GM12892 (cell line): ENCODE measurements around the gene ADIPOR1.

Source experiments
- POLR2A ChIP-seq: IDR thresholded peaks from 2 replicates; pipeline ENCODE4 v1.6.1; 2011; ENCODE audit warnings: low read depth, low read length, control low read depth
- POLR2AphosphoS5 ChIP-seq: IDR thresholded peaks from 2 replicates; pipeline ENCODE4 v1.6.1; 2011; ENCODE audit warnings: low read depth, low read length, control low read depth
- TAF1 ChIP-seq: IDR thresholded peaks from 2 replicates; pipeline ENCODE4 v1.6.1; 2011; ENCODE audit warnings: low read depth, mild to moderate bottlenecking, control low read depth, low read length, borderline replicate concordance

- no peak for TF ChIP-seq POLR2AphosphoS5
- no peak for TF ChIP-seq TAF1
- TF ChIP-seq POLR2A = no peak
These were observed 3.9 kb downstream of the ADIPOR1 start for GRCh38 chr1:202954057-202954745.
